HEK293T (cell line): Measurements from ENCODE around the gene MAD1L1.

Experiments
- ARNT ChIP-seq: fragments of 450-650 bp; IDR thresholded peaks from 2 replicates; pipeline ENCODE4 v1.6.1; 2017; ENCODE audit warnings: mild to moderate bottlenecking
- FOXM1 ChIP-seq: fragments of 450-650 bp; IDR thresholded peaks from 2 replicates; pipeline ENCODE4 v1.6.1; 2017; ENCODE audit warnings: mild to moderate bottlenecking, borderline replicate concordance
- TARDBP ChIP-seq: fragments of 450-650 bp; IDR thresholded peaks from 2 replicates; pipeline ENCODE4 v1.6.1; 2016

DNA sequence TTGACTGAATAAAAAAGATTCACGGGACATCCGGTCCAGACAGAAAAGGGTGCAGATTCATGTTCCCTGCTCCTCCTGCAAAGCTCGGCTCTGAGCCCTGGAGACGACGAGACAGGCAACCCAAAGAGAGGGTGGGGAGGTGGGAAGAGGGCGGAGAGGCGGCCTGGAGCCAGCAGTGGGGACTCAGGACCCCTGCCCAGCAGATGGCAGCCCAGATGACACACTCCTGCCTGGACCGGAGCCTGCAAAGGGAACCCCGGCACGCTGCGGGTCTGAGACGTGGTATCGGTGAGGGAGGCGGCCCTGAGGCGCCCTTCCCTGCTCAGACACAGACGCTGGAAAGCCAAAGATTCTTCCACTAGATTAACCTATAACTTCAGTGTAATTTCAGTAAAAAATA lies 311.9 kb downstream of the MAD1L1 start:
- TF ChIP-seq TARDBP (no peak), ARNT (no peak), FOXM1 (no peak)
